RWPE1 (cell line): ENCODE results near the gene NUTM2G.
A peak's percentile ranks its signal among the peaks of the same experiment; 100 is the strongest.
"Not testable (repeated sequence)": the region's sequence is repeated elsewhere in the genome, so short reads cannot be mapped to it uniquely, and the experiment has no call there.

Experiments
- CTCF ChIA-PET: fragments of 350-600 bp; sonication (Branson Sonifier 250); formaldehyde crosslinking; extraction: SDS; loops from one replicate; lab custom pipeline; 2021; lab: Yijun Ruan, JAX
- POLR2A ChIA-PET: fragments of 400-600 bp; formaldehyde crosslinking; extraction: SDS; loops from one replicate; lab custom pipeline; 2020; ENCODE audit warnings: antibody characterized with exemption; ENCODE audit not compliant: low non-redundant PET; lab: Yijun Ruan, JAX
- DNase-seq: peaks from one replicate; pipeline ENCODE4 v3.0.0; 2012; ENCODE audit warnings: low spot score
- H3K27ac ChIP-seq: fragments of 450-650 bp; 2 replicates; pipeline ENCODE4 v1.5.1; 2017

The NUTM2G gene

GRCh38 chr9:96918550-96918949 lies 10.1 kb upstream of the NUTM2G start:
- DNase-seq, POLR2A ChIA-PET, H3K27ac ChIP-seq, CTCF ChIA-PET: not testable (repeated sequence)

GRCh38 chr9:96920803-96921202 lies 7.8 kb upstream of the NUTM2G start:
- H3K27ac ChIP-seq, POLR2A ChIA-PET, CTCF ChIA-PET, DNase-seq: not testable (repeated sequence)

GRCh38 chr9:96925587-96925986 lies 3.1 kb upstream of the NUTM2G start:
- DNase-seq, CTCF ChIA-PET, H3K27ac ChIP-seq: not testable (repeated sequence)
- POLR2A ChIA-PET = interaction anchor here (0.7 kb wide), 1 partner anchor 54 kb away, joined by 7 read pairs; no protein-coding TSS in a partner anchor

- H3K27ac ChIP-seq, DNase-seq, CTCF ChIA-PET, POLR2A ChIA-PET: not testable (repeated sequence)
These were observed 3.0 kb downstream of the NUTM2G start for GRCh38 chr9:96931665-96932064.

- CTCF ChIA-PET, POLR2A ChIA-PET, DNase-seq, H3K27ac ChIP-seq: not testable (repeated sequence)
These were observed 5.5 kb downstream of the NUTM2G start for GRCh38 chr9:96934097-96934496.

- CTCF ChIA-PET = not testable (repeated sequence)
These were observed 6.1 kb downstream of the NUTM2G start for GRCh38 chr9:96934706-96935105.

GRCh38 chr9:96935401-96935800 lies 6.8 kb downstream of the NUTM2G start:
- H3K27ac ChIP-seq, POLR2A ChIA-PET, CTCF ChIA-PET, DNase-seq: not testable (repeated sequence)

More at GRCh38 chr9:96934706-96935105, 6.1 kb downstream of the NUTM2G start:
- DNase-seq, POLR2A ChIA-PET, H3K27ac ChIP-seq: not testable (repeated sequence)

GRCh38 chr9:96937442-96937841 lies 8.8 kb downstream of the NUTM2G start:
- CTCF ChIA-PET, DNase-seq, POLR2A ChIA-PET, H3K27ac ChIP-seq: not testable (repeated sequence)

GRCh38 chr9:96938957-96939665 lies 10.5 kb downstream of the NUTM2G start:
- H3K27ac ChIP-seq, DNase-seq, CTCF ChIA-PET, POLR2A ChIA-PET: not testable (repeated sequence)

- H3K27ac ChIP-seq, POLR2A ChIA-PET, CTCF ChIA-PET, DNase-seq: not testable (repeated sequence)
These were observed 12.3 kb downstream of the NUTM2G start for GRCh38 chr9:96940982-96941381.

- H3K27ac ChIP-seq, POLR2A ChIA-PET, DNase-seq, CTCF ChIA-PET: not testable (repeated sequence)
These were observed 13.0 kb downstream of the NUTM2G start for GRCh38 chr9:96941628-96942027.

- DNase-seq, POLR2A ChIA-PET, CTCF ChIA-PET, H3K27ac ChIP-seq: not testable (repeated sequence)
These were observed 13.5 kb downstream of the NUTM2G start for GRCh38 chr9:96942181-96942580.

- POLR2A ChIA-PET, H3K27ac ChIP-seq, CTCF ChIA-PET, DNase-seq: not testable (repeated sequence)
These were observed 20.7 kb downstream of the NUTM2G start for GRCh38 chr9:96949346-96949745.

GRCh38 chr9:96950539-96950938 lies 21.9 kb downstream of the NUTM2G start:
- CTCF ChIA-PET, H3K27ac ChIP-seq, POLR2A ChIA-PET, DNase-seq: not testable (repeated sequence)

GRCh38 chr9:96967591-96967990 lies 38.9 kb downstream of the NUTM2G start:
- peak; percentile 57 for DNase-seq
- POLR2A ChIA-PET, CTCF ChIA-PET: not testable (repeated sequence)

GRCh38 chr9:96972552-96972951 lies 43.9 kb downstream of the NUTM2G start:
- POLR2A ChIA-PET, H3K27ac ChIP-seq, DNase-seq, CTCF ChIA-PET: not testable (repeated sequence)

More at GRCh38 chr9:96967591-96967990, 38.9 kb downstream of the NUTM2G start:
- peak overlapping the region; percentile 49 for H3K27ac ChIP-seq

- H3K27ac ChIP-seq, POLR2A ChIA-PET, CTCF ChIA-PET, DNase-seq: not testable (repeated sequence)
These were observed 45.4 kb downstream of the NUTM2G start for GRCh38 chr9:96974037-96974436.

- POLR2A ChIA-PET, H3K27ac ChIP-seq, CTCF ChIA-PET, DNase-seq: not testable (repeated sequence)
These were observed 55.0 kb downstream of the NUTM2G start for GRCh38 chr9:96983496-96984122.
